Karpas-422 (cell line): ENCODE data around the gene CACNA1C. TPM values are rescaled to one million over a fixed set of nuclear protein-coding genes. Genes with fewer than 3 reads are reported as not detected.

Source experiments
- DNase-seq: peaks from one replicate; pipeline ENCODE4 v3.0.0-alpha.2; 2015
- H2AFZ ChIP-seq: fragments of 200-600 bp; sonication (generic); 2 replicates; pipeline ENCODE4 v1.6.1; 2014; ENCODE audit warnings: antibody characterized with exemption, low read length, mixed read lengths
- H3K27ac ChIP-seq: fragments of 200-600 bp; sonication (generic); 2 replicates; pipeline ENCODE4 v1.5.1; 2014; ENCODE audit warnings: mild to moderate bottlenecking, low read length, moderate library complexity
- H3K27me3 ChIP-seq: fragments of 200-600 bp; sonication (generic); 2 replicates; pipeline ENCODE4 v1.6.1; 2014; ENCODE audit warnings: low read length, mixed read lengths
- H3K36me3 ChIP-seq: fragments of 200-600 bp; sonication (generic); 2 replicates; pipeline ENCODE4 v1.6.1; 2014; ENCODE audit warnings: low read length, mixed read lengths; ENCODE audit not compliant: insufficient read depth
- H3K4me1 ChIP-seq: fragments of 200-600 bp; sonication (generic); 2 replicates; pipeline ENCODE4 v1.6.1; 2014; ENCODE audit warnings: mild to moderate bottlenecking, low read length, mixed read lengths
- H3K4me2 ChIP-seq: fragments of 200-600 bp; sonication (generic); 2 replicates; pipeline ENCODE4 v1.6.1; 2014; ENCODE audit warnings: low read length, low read depth, mild to moderate bottlenecking; ENCODE audit not compliant: poor library complexity, severe bottlenecking
- H3K4me3 ChIP-seq: fragments of 200-600 bp; sonication (generic); 2 replicates; pipeline ENCODE4 v1.5.1; 2014; ENCODE audit warnings: mild to moderate bottlenecking, antibody characterized with exemption, low read length, mixed read lengths
- H3K79me2 ChIP-seq: fragments of 200-600 bp; sonication (generic); 2 replicates; pipeline ENCODE4 v1.6.1; 2014; ENCODE audit warnings: mild to moderate bottlenecking, low read length, mixed read lengths
- H3K9ac ChIP-seq: fragments of 200-600 bp; sonication (generic); 2 replicates; pipeline ENCODE4 v1.6.0; 2014; ENCODE audit warnings: low read length
- H3K9me2 ChIP-seq: fragments of 200-600 bp; sonication (generic), shearing (Covaris generic); replicated peaks from 2 replicates; pipeline ENCODE4 v1.6.0; 2014; ENCODE audit warnings: mild to moderate bottlenecking, low read length, moderate library complexity; ENCODE audit not compliant: insufficient read depth
- H3K9me3 ChIP-seq: fragments of 300-700, 200-600 bp; sonication (generic); 2 replicates; pipeline ENCODE4 v1.6.1; 2014; ENCODE audit warnings: low read length, mixed read lengths
- H4K20me1 ChIP-seq: fragments of 200-600 bp; sonication (generic); 2 replicates; pipeline ENCODE4 v1.6.1; 2014; ENCODE audit warnings: mild to moderate bottlenecking, antibody characterized with exemption, low read length, low read depth; ENCODE audit not compliant: insufficient read depth
- total RNA-seq: library from RNA; depleted of rRNA; stranded (reverse); fragments of >200 nt; shearing (Covaris generic); gene quantifications from 2 replicates; pipeline ENCODE4 v1.2.3, GENCODE V29; 2014; ENCODE audit warnings: low replicate concordance

The CACNA1C gene
- total RNA-seq, 1 experiment from 2014 or later: 0.11 TPM

DNA sequence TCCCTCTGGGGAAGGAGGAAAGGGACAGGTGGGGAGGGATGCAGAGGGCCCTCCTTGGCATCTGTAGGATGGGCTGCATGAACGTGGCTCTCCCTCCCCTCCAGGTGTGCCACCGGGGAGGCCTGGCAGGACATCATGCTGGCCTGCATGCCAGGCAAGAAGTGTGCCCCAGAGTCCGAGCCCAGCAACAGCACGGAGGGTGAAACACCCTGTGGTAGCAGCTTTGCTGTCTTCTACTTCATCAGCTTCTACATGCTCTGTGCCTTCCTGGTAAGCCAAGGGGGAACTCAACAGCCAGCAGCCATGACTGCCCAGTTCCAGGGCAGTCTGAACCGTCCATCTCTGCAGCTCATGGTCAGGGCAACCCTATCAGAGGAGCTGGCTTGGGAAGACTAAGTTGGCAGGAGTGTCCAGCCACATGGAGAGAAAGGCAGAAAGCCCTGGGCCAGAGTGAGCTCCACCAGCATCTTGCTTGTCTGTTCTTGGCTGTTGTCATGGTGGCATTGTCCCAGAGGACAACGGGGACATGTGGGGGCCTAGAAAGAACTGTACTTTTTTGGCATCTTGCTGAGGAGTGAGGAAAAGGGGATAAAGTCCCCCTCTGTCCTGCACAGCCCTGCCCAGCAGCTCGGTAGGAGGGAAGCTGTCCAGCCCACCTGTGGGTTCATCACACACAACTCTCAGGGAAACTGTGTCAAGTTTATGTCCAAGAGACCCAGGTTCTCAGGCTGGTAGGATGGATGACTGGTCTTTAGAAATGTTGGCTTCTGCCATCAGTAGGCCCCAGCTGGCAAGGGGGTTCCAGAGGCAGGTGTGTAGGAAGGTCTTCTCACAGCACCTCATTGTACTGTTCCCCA, 612.2 kb downstream of the CACNA1C start:
- Histone ChIP-seq H3K27ac (no peak overlapping the region), H3K9ac (no peak overlapping the region), H3K27me3 (no peaks in the 10 kb centered on the region), H3K4me2 (no peak overlapping the region), H3K9me2 (no peaks in the 10 kb centered on the region), H3K79me2 (no peaks in the 10 kb centered on the region), H3K4me3 (no peak overlapping the region), H3K4me1 (peaks cover 2% of the 10 kb centered on the region), H2AFZ (no peak overlapping the region), H3K9me3 (no peaks in the 10 kb centered on the region), H4K20me1 (no peaks in the 10 kb centered on the region), H3K36me3 (no peaks in the 10 kb centered on the region)
- DNase-seq: no peak

DNA sequence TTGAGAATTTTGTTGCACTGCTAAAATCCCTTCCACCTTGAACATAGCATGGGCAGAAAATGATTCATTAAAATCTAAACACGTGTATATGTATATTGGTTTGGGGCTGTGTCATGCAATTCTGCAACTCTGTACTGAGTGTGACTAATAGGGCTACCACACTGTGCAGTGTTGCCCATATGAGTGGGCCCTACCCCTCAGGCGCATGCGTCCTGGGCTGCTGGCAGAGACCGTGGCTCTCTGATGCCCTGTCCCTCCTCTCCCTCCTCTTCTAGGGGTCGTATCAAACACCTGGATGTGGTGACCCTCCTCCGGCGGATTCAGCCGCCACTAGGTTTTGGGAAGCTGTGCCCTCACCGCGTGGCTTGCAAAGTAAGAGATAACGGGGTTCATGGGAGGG, 613.6 kb downstream of the CACNA1C start:
- Histone ChIP-seq H3K4me1 (no peaks in the 10 kb centered on the region), H3K9me2 (no peaks in the 10 kb centered on the region), H3K36me3 (no peaks in the 10 kb centered on the region), H2AFZ (no peak overlapping the region), H3K9me3 (no peaks in the 10 kb centered on the region), H3K79me2 (no peaks in the 10 kb centered on the region), H4K20me1 (no peaks in the 10 kb centered on the region), H3K27me3 (no peaks in the 10 kb centered on the region), H3K4me3 (no peak overlapping the region), H3K27ac (no peak overlapping the region), H3K4me2 (no peak overlapping the region), H3K9ac (no peak overlapping the region)
- no peak for DNase-seq

DNA sequence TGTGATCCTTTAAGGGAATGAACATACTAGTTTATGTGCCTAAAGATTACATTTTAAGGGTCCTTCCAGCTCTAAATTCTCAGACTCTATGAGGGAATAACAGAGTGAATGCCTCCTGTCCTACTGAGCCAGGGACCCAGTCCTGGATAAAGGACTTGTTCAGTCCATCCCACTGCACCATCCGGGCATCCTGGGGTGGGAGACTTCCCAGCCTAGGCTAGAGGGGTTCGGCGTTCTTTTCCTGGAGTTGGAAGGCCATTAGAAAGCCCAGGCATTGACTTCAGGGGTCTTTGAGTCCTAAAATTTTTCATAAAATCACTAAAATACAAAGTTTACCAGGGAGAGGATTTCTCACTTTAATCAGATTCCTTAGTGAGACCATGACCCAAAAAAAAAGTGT, 614.1 kb downstream of the CACNA1C start:
- H3K27me3 ChIP-seq: no peaks in the 10 kb centered on the region
- DNase-seq: no peak
- no peaks in the 10 kb centered on the region for H3K9me3 ChIP-seq
- H3K9ac ChIP-seq: no peak overlapping the region
- H4K20me1 ChIP-seq: no peaks in the 10 kb centered on the region
- H3K9me2 ChIP-seq: no peaks in the 10 kb centered on the region
- H3K27ac ChIP-seq: no peak overlapping the region
- H3K4me3 ChIP-seq: no peak overlapping the region
- no peak overlapping the region for H3K4me2 ChIP-seq
- H3K79me2 ChIP-seq: no peaks in the 10 kb centered on the region
- H3K36me3 ChIP-seq: no peaks in the 10 kb centered on the region
- no peak overlapping the region for H2AFZ ChIP-seq
- H3K4me1 ChIP-seq: no peaks in the 10 kb centered on the region

DNA sequence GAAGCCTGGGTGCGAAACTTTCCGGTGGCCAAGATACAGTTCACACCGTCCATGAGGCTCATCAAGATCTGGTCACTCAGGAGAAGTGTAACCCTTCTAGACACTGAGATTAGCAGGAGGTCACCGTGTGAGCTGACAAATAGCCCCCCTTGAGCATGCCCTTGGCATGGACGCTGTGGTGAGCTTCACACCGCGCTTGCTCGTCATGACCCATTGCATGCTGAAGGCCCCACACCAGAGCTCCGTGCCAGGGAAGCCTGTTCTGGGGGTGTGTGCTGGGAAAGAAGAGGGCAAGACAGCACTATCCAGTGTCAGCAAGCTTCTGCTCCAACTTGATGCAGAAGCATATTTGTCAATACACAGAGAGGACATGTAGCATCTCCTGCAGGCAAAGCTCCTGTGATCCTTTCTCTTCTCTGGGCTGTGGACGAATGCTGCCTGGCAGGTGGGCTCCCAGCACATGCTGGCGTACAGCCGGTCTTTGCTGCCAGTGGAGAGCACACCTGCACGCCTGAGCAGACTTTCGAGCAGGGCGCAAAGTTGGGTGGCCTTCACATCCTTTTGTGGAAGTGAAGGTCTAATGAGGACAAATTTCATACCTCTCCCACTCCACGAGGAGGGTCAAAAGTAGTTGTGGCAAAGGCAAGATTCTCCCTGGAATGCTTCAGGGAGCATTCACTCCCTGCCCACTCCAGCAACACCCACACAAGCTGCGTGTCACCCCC, 615.1 kb downstream of the CACNA1C start:
- Histone ChIP-seq H3K9ac (no peak overlapping the region), H3K79me2 (no peaks in the 10 kb centered on the region), H3K27ac (no peak overlapping the region), H3K36me3 (no peaks in the 10 kb centered on the region), H4K20me1 (no peaks in the 10 kb centered on the region), H3K9me2 (no peaks in the 10 kb centered on the region), H3K4me2 (no peak overlapping the region), H3K9me3 (no peaks in the 10 kb centered on the region), H3K27me3 (no peaks in the 10 kb centered on the region), H3K4me3 (no peak overlapping the region), H3K4me1 (no peaks in the 10 kb centered on the region), H2AFZ (no peak overlapping the region)
- no peak for DNase-seq

DNA sequence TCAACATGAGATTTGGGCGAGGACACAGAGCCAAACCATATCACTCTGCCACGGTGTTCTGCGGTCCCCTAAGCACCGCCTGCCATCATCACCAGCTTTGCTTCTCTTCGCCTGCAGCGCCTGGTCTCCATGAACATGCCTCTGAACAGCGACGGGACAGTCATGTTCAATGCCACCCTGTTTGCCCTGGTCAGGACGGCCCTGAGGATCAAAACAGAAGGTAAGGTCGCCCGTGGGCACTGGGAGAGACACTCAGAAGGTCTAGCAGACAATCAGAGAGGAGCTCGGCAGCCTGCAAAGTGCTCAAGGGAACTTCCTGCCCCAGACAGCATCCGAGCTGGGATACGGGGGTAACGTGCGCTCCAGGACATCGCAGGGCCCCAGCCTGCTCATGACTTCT, 616.0 kb downstream of the CACNA1C start:
- Histone ChIP-seq H3K27ac (no peak overlapping the region), H3K4me1 (no peaks in the 10 kb centered on the region), H3K9me2 (no peaks in the 10 kb centered on the region), H3K9me3 (no peaks in the 10 kb centered on the region), H3K36me3 (no peaks in the 10 kb centered on the region), H3K79me2 (no peaks in the 10 kb centered on the region), H2AFZ (no peak overlapping the region), H3K27me3 (no peaks in the 10 kb centered on the region), H3K4me2 (no peak overlapping the region), H3K9ac (no peak overlapping the region), H4K20me1 (no peaks in the 10 kb centered on the region), H3K4me3 (no peak overlapping the region)
- DNase-seq: no peak

DNA sequence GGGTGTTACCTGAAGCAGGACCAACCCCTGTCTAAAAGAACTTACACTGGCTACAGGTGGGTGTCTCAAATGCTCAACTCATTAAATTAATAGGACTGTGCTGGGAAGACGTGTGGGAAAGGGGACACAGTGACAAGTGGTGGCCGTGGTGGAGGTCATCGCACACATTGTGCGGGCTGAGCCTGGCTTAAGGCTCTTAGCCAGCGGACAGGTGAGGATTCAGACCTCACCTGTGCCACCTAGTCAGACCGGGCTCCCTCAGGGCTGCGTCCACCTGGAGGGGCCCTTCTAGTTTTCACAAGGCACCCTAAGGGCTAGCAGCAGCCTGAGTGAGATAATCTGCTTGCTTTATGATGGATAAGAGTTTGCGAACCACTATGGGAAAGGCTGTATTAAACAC, 616.8 kb downstream of the CACNA1C start:
- Histone ChIP-seq H3K27me3 (no peaks in the 10 kb centered on the region), H3K79me2 (no peaks in the 10 kb centered on the region), H3K4me1 (peaks cover under 1% of the 10 kb centered on the region), H3K9me3 (no peaks in the 10 kb centered on the region), H3K9me2 (no peaks in the 10 kb centered on the region), H2AFZ (no peak overlapping the region), H3K4me2 (no peak overlapping the region), H3K9ac (no peak overlapping the region), H4K20me1 (no peaks in the 10 kb centered on the region), H3K27ac (no peak overlapping the region), H3K36me3 (no peaks in the 10 kb centered on the region), H3K4me3 (no peak overlapping the region)
- no peak for DNase-seq

DNA sequence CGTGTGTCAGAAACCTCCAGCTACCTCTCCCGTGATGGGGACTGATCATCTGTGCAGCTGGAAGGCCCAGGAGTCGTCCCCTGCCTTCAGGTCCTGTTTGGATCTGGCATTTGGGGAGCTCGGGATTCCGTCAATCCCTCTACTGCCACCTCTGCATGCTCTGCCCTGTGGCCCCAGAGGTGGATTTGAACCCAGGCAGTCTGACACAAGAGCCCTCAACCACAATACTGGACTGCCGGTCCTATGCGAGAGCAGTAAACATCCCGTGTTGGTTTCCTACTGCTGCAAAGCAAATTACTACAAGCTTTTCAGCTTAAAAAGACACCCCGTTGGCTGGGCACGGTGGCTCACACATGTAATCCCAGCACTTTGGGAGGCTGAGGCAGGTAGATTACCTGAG, 620.1 kb downstream of the CACNA1C start:
- no peaks in the 10 kb centered on the region for H3K36me3 ChIP-seq
- H3K27me3 ChIP-seq: no peaks in the 10 kb centered on the region
- H3K27ac ChIP-seq: no peak overlapping the region
- DNase-seq: no peak
- no peak overlapping the region for H2AFZ ChIP-seq
- H4K20me1 ChIP-seq: no peaks in the 10 kb centered on the region
- no peaks in the 10 kb centered on the region for H3K9me2 ChIP-seq
- peaks cover 3% of the 10 kb centered on the region for H3K4me1 ChIP-seq
- H3K79me2 ChIP-seq: no peaks in the 10 kb centered on the region
- H3K9me3 ChIP-seq: no peaks in the 10 kb centered on the region
- H3K4me3 ChIP-seq: no peak overlapping the region
- H3K4me2 ChIP-seq: no peak overlapping the region
- no peak overlapping the region for H3K9ac ChIP-seq

DNA sequence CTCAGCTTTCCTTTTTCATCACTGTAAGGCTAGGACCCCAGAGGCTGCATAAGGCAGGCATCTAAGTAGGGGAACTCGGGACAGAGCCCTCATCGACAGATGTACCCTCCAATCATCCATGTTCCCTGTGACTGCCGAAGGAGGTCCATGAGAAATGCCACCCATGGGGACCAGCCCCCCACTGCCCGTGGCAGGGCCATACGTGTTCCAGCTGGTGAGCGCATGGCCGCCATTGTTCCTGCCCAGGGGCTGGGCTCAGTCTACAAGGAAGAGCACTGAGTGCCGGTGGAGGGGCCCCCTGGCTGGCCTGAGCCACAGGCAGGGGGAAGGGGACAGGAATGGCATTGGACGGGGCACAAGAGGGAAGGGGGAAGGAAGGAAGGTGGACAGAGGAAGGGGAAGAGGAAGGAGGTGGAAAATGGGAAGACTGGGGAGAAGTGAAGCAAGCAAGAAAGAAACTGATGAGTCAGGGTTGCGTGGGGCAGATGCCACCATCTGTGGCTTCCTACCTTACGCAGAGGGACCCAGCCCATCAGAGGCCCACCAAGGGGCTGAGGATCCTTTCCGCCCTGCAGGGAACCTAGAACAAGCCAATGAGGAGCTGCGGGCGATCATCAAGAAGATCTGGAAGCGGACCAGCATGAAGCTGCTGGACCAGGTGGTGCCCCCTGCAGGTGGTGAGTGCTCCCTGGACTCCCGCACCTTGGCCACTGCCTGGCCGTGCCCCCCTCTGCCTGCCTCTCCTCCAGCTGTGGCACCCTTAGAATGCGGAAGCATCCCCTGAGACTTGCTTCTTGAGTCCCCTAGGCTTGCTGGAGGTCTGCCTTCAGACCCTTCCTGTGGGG, 621.4 kb downstream of the CACNA1C start:
- Histone ChIP-seq H3K9me2 (no peaks in the 10 kb centered on the region), H3K9ac (no peak overlapping the region), H3K27me3 (no peaks in the 10 kb centered on the region)

More for the DNA sequence above, 621.4 kb downstream of the CACNA1C start:
- Histone ChIP-seq H3K4me1 (peaks cover 3% of the 10 kb centered on the region), H3K27ac (no peak overlapping the region), H3K36me3 (no peaks in the 10 kb centered on the region), H3K4me2 (no peak overlapping the region), H3K4me3 (no peak overlapping the region), H3K9me3 (no peaks in the 10 kb centered on the region), H2AFZ (no peak overlapping the region), H4K20me1 (no peaks in the 10 kb centered on the region), H3K79me2 (no peaks in the 10 kb centered on the region)
- no peak for DNase-seq
